SK-N-SH (cell line): ENCODE measurements around the gene SMU1.

Experiments
- CTCF ChIP-seq: fragments of 200-600 bp; sonication (generic); IDR thresholded peaks from 2 replicates; pipeline ENCODE4 v1.6.1; 2017; ENCODE audit warnings: antibody characterized with exemption, mild to moderate bottlenecking, moderate library complexity
- ELF1 ChIP-seq: IDR thresholded peaks from 2 replicates; pipeline ENCODE4 v1.4.0; 2012
- EP300 ChIP-seq, 2 experiments: IDR thresholded peaks; 2 replicates each; pipeline versions ENCODE4 v1.4.0 to v1.6.1; 2012; ENCODE audit warnings: borderline replicate concordance in 1 of 2, low read depth in 1 of 2, low read length in 1 of 2
- EZH2phosphoT487 ChIP-seq: fragments of 200-600 bp; sonication (generic); IDR thresholded peaks from 2 replicates; pipeline ENCODE4 v1.6.1; 2017; ENCODE audit warnings: low read depth, mixed run types, mild to moderate bottlenecking, antibody characterized with exemption, moderate library complexity, borderline replicate concordance
- GATA2 ChIP-seq: sonication (generic); formaldehyde crosslinking; IDR thresholded peaks from 2 replicates; pipeline ENCODE4 v1.5.0; 2020; ENCODE audit warnings: mild to moderate bottlenecking, missing genetic modification reagents
- JUND ChIP-seq: IDR thresholded peaks from 2 replicates; pipeline ENCODE4 v1.4.0; 2012
- MAX ChIP-seq: IDR thresholded peaks from 2 replicates; pipeline ENCODE4 v1.4.0; 2012; ENCODE audit warnings: low read depth
- PBX3 ChIP-seq: IDR thresholded peaks from 2 replicates; pipeline ENCODE4; 2012
- RAD21 ChIP-seq: IDR thresholded peaks from 2 replicates; pipeline ENCODE4 v1.6.1; 2012; ENCODE audit warnings: mild to moderate bottlenecking, low read length
- RCOR1 ChIP-seq: fragments of 150-350 bp; IDR thresholded peaks from 2 replicates; pipeline ENCODE4 v1.6.1; 2017; ENCODE audit warnings: antibody characterized with exemption, low read length
- SIN3A ChIP-seq: IDR thresholded peaks from 2 replicates; pipeline ENCODE4 v1.6.1; 2012; ENCODE audit warnings: low read depth, mild to moderate bottlenecking, low read length, moderate library complexity, borderline replicate concordance
- SMC3 ChIP-seq: IDR thresholded peaks from 2 replicates; pipeline ENCODE4 v1.6.1; 2012; ENCODE audit warnings: low read depth, low read length, improper control_type of control experiment
- USF1 ChIP-seq: IDR thresholded peaks from 2 replicates; pipeline ENCODE4 v1.4.0; 2012; ENCODE audit warnings: low read depth, borderline replicate concordance
- YY1 ChIP-seq: IDR thresholded peaks from 2 replicates; pipeline ENCODE4 v1.4.0; 2012; ENCODE audit warnings: low read depth, mild to moderate bottlenecking

- TF ChIP-seq CTCF (no peak), RCOR1 (no peak), SIN3A (peak; percentile 92; the same call in 1 of the 2 replicates), ELF1 (no peak), RAD21 (no peak), EP300 (IDR thresholded peaks at IDR 0.05; ENCODE audit: borderline replicate concordance in 1 of 2, low read depth in 1 of 2, low read length in 1 of 2) (no peak), YY1 (no peak), SMC3 (no peak), JUND (0 out of 2 replicates have a peak, but pooled peaks have one; percentile 23), GATA2 (CRISPR knock-in tag) (no peak), PBX3 (peak; percentile 31), EZH2phosphoT487 (no peak), USF1 (no peak), MAX (peak; percentile 70)
These were observed 32.3 kb downstream of the SMU1 start for GRCh38 chr9:33044162-33044673.
